Glomerular visceral epithelial cell (primary cell): Measurements from ENCODE around the gene GTF3C5.
"Not testable (repeated sequence)": the region's sequence is repeated elsewhere in the genome, so short reads cannot be mapped to it uniquely, and the experiment has no call there.

Experiments used
- DNase-seq: peaks from one replicate; pipeline ENCODE4 v3.0.0-alpha.2; 2016; ENCODE audit errors: extremely low spot score

GTF3C5 gene, protein sequence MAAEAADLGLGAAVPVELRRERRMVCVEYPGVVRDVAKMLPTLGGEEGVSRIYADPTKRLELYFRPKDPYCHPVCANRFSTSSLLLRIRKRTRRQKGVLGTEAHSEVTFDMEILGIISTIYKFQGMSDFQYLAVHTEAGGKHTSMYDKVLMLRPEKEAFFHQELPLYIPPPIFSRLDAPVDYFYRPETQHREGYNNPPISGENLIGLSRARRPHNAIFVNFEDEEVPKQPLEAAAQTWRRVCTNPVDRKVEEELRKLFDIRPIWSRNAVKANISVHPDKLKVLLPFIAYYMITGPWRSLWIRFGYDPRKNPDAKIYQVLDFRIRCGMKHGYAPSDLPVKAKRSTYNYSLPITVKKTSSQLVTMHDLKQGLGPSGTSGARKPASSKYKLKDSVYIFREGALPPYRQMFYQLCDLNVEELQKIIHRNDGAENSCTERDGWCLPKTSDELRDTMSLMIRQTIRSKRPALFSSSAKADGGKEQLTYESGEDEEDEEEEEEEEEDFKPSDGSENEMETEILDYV

DNA sequence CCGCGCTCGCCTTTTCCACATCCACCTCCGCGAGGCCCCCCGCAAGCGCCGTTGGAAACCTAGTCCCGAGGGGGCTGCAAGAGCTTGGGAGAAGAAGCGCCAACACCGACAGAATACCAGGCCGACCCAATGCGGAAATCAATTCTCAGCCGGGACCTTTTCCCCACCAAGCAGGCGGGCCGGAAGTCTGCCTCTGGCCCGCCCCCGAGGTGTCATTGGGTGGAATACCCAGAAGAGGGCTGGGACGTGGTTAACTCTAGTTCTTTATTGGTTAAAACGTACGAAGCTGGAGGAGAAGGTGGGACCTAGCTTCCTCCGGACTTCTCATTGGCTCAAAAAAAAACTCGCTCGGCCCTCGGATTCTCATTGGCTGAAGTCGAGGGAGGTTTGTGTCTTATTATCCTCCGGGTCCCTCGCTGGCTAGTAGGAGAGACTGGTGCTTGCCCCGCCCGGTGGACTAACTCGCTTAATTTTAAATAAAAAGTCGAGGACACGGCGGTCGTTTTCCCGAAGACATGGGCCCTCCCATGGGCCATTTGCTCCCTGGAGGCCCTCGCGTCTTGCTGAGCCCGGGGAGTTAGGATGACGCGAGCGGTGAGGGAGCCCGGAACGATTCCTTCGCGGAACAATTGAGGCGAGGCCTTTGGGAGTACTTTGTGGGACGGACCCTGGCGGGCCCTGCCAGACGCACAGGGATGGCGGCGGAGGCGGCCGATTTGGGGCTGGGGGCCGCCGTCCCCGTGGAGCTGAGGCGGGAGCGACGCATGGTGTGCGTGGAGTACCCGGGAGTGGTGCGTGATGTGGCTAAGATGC lies at the start of gene GTF3C5:
Gene GTF3C5 (plus strand): TSS at position 681 of the 813 bp plus-strand sequence. CDS start 15 bp downstream, at position 696.
- DNase-seq: peak; percentile 99

DNA sequence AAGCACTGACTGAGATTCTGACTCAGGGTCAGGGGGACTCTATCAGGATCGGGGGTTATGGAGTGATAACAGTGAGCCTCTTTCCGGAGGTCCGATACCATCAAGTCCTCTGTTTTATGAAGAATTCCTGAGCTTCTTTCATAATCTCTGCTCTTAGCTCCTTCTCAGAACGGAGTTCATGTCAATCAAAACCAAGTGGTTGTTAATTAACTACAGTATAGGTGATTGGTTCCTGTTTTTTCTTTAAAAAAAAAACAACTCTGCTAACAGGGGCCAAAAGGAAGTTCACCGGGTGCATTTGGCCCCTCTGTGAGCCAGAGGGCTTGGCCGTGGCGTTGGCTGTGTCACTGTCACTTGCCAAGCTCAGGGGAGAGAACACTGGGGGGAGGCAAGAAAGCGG lies 48.3 kb upstream of the GTF3C5 start:
- no peak for DNase-seq

DNA sequence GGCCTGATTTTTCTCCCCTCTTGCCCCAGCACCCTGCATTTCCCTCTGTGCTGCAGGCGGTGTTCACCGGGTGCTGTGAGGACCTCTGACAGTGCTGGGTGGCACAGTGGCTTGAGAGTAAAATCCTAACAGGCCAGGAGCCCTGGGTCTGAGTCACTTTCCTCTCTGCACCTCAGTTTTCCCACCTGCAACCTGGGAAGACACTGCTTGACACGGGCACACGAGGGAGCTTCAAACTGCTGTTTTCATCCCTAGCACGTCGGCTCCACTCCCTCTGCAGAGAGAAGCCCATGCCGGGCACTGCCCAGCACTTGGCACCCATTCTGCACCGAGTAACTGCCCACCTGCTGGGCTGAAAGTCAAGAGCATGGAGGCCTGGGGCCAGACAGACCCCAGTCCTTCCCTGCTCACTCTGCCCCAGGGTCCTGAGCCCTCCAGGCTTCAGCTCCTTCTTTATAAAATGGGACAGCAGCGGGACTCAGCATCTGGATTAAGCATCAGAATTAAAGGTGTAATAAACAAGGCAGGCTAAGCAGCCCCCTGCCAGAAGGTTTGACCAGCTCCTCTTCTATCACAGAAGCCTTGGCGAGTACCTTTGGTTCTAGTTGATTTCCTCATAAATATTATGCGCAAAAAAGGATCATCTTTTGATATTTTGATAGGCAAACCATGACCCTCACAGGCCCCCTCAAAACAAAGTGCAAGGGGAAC lies 47.2 kb upstream of the GTF3C5 start:
- no peak for DNase-seq

DNA sequence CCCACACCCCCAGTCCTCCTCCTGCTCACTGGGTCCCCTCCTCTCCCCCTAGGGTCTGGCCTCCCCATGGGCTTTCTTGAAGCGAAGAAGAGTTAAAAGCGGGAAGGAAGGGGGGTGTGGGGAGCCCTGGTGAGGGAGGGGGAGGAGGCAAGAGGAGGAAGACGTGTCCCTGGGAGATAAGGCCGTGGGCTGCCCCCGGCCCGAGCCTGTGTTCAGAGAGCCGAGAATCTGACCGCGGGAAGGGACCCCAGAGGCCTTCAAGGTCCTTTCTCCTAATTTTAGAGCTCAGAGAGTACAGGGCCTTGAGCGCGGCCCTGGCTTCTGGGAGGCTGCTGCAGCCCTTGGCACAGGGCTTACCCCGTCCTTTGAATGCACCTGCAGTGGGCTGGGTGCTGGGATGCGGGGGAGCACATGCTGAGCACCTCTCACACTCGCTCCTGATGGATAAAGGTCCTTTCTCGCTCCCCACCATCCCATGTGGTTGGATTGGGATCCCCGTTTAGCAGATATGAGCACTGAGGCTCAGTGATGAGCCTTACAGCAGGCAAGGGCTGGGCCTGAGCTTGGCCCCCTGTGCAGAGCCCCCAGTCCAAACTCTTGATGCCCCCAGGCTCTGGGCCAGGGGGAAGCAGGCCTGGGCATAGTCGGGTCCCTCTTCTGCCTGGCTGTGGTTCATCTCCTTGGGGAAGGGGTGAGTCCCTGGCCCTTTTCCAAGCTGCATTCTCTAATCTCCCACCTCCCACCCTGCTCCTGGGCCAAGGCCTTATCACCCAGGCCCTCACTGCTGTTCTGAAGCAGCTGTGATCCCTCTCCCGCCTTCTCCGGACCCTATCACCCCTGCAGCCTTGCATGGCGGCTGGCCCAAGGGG lies 46.4 kb upstream of the GTF3C5 start:
- DNase-seq: no peak

DNA sequence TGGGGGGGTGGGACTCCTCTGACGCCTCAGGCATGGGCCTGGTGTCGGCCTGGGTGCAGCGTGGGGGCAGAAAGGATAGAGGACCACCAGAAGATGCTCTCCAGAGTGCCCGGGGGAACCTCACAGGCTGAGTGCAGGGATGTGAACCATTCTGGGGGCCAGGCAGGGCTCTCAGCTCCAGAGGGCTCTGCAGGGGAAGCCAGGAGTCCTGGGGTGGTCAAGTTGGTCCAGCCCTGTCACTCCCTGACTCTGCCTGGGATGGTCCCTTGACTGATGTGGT lies 45.8 kb upstream of the GTF3C5 start:
- no peak for DNase-seq

DNA sequence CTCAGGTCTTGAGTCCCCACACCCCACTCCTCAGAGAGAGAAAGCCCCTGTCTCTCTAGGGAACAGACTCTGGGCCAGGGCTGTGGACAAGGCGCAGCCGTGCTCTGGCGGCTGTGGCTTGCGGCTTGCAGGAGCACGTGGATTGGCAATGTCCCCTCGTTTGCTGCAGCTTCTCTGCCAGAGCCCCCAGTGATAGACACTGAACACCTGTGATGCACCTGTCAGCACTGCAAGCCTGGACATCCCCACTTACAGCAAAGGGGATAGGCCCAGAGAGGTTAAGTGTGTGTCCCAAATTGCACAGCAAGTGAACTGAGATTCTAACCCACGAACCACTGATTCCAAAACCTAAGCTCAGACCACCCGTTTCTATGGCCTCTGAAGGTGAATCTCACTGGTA lies 45.3 kb upstream of the GTF3C5 start:
- no peak for DNase-seq

DNA sequence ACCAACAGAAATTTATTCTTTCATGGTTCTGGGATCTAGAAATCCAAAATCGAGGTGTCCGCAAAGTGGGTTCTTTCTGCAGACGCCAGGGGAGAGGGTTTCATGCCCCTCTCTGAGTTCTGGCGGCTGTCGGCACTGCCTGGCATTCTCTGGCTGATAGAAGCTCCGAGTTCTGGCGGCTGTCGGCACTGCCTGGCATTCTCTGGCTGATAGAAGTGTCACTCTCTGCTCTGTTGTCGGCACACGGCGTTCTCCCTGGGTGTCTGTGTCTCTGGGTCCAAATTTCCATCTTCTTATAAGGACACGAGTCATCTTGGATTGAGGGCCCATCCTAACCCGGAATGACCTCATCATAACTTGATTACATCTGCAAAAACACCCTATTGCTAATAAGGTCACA lies 44.7 kb upstream of the GTF3C5 start:
- DNase-seq: no peak

DNA sequence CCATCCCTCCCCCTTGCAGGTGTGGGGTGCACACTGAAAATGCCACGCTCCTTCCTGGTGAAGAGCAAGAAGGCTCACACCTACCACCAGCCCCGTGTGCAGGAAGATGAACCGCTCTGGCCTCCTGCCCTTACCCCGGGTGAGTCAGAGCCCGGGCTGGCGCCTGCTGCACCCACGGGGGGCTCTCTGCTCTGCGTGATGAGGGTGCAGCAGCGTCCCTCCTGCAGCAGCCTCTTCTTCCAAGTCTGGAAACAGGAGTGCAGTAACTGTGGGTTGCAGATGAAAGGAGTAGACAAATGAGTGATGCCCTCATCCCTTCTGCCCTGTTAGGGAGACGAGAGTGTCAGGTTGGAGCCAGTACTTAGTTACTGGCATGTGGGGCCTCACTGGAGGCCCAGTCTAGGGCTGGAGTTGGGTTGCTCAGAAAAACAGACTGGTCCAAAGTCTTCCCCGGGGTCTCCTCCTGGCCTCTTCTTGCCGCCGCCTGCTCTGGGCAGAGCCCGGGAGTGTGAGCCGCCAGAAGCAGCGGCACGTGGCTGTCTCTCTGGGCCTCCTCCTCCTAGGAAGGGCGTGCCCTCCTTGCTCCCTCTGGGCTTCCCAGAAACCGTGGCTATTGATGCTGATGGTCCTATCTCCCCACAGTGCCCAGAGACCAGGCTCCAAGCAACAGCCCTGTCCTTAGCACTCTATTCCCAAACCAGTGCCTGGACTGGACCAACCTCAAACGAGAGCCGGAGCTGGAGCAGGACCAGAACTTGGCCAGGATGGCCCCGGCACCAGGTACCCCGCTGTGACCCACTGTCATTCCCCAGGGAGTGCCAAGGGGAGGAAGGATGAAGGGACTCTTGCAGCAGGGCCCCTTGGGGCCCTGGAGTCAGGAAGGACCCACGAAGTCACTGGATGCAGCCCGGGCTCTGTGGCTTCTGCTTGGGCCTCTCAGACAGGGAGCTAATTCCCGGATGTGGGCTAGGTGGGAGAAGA lies 43.9 kb upstream of the GTF3C5 start:
- peak; percentile 36 for DNase-seq

DNA sequence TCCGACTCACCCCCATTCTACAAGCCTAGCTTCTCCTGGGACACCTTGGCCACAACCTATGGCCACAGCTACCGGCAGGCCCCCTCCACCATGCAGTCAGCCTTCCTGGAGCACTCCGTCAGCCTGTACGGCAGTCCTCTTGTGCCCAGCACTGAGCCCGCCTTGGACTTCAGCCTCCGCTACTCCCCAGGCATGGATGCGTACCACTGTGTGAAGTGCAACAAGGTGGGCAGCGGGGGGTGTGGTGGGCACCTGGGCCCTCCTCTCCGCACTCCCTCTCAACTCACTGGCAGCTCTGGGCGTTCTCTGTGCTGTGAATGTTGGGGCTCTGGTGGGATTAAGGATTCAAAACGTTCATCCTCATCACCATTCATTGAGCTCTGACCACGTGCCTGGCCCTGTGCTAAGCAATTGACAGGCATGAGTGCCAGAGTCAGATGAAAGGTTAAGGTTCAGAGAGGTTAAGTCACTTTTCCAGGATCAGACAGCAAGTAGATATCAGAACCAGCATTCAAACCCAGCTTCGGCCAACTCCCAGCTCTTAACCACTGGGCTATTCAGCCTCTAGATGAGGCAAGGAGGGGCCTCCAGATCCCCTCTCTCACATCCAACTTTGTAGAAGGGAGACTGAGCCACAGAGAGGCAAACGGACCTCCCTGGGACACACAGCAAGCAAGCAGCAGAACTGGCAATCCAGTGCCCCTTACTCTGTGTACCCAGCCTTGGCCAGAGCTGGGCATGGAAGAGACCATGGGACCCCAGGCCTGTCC lies 42.4 kb upstream of the GTF3C5 start:
- no peak for DNase-seq

DNA sequence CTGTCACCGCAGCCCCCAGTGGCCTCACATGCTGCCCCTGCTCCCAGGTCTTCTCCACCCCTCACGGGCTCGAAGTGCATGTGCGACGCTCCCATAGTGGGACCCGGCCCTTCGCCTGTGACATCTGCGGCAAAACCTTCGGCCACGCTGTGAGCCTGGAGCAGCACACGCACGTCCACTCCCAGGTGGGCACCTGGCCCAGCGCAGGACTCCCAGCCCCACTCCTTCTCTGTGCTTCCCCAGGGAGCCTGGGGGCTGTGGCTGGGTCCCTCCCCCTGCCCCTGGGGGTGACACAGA lies 41.8 kb upstream of the GTF3C5 start:
- DNase-seq: no peak

DNA sequence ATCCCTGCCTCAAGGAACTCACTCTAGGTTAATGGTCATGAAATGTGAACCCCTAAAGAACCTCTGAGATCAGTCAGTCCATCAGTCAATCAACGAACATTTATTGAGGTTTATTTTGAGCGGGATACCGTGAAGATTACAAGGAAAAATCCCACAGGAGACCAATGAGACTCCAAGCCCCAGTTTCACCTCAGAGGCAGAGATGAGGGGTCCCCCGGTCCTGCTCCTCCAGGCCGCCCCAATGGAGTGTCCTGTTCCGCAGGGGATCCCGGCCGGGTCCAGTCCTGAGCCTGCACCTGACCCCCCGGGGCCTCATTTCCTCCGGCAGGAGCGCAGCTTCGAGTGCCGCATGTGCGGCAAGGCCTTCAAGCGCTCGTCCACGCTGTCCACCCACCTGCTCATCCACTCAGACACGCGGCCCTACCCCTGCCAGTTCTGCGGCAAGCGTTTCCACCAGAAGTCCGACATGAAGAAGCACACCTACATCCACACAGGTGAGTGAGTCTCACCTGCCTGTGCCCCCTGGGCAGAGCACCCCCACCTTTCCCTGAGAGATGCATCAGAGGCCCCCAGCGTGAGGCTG lies 41.3 kb upstream of the GTF3C5 start:
- no peak for DNase-seq

DNA sequence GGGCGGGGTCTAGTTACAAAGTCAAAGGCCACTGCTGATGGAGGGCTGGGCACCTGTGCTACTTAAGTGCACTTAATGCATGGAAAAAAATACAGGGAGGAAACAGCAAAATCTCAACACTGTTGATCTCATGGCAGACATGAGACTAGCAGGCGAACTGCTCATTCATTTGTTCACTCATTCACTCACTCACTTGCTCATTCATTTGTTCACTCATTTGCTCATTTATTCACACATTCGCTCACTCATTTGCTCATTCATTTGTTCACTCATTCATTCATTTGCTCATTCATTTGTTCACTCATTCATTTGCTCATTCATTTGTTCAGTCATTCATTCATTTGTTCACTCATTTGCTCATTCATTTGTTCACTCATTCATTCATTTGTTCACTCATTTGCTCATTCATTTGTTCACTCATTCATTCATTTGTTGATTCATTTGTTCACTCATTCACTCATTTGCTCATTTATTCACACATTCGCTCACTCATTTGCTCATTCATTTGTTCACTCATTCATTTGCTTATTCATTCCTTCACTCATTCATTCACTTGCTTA lies 40.7 kb upstream of the GTF3C5 start:
- DNase-seq: not testable (repeated sequence)

DNA sequence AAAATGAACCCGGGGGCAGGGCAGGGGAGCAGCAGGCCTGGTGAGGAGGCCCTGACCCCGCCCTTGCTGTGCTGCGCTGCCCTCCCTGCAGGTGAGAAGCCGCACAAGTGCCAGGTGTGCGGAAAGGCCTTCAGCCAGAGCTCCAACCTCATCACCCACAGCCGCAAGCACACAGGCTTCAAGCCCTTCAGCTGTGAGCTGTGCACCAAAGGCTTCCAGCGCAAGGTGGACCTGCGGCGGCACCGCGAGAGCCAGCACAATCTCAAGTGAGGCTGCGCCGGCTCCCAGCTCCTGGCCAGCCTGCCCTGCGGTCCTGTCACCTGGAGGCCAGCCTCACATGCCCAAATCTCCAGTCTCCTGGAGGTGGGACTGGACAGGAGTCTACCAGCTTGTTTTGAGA lies 40.0 kb upstream of the GTF3C5 start:
- DNase-seq: no peak

DNA sequence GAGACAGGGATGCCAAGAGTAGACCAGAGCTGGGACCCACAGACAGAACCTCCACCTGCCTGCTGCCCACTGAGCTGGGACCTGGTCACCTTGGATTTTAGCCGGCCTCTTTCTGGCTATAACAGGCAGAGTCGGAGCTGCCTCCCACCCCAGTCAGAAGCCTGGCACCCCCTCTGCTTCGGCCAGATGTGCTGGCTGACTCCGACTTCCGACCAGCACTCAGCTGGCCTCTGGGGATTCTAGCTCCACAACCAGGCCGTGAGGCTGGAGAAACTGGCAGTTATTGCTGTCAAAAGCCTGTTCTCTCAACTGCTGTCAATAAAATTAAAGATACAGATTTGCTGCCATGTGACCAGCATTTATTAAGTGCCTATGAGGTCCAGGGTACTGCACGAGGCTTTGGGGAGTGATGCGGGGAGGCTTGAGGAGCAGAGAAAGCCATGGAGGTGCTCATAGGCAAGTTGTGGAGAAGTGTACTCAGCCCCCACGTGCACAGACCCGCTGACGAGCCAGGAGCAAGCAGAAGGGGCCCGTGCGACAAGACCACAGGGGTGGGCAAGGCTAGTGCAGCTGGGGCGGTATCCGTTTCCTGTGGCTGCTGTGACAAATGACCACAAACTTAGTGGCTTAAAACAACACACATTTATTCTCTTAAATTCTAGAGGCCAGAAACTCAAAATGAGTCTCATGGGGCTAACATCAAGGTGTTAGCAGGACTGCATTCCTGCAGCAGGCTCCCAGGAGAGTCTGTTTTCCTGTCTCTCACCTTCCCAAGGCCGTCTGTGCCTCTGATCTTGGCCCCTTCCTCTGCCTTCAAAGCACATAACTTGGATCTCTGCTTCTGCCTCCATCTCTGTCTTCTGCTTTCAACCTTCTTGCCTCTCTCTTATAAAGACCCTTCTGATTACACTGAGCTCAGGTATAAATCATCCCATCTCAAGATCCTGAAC lies 39.2 kb upstream of the GTF3C5 start:
- DNase-seq: no peak

DNA sequence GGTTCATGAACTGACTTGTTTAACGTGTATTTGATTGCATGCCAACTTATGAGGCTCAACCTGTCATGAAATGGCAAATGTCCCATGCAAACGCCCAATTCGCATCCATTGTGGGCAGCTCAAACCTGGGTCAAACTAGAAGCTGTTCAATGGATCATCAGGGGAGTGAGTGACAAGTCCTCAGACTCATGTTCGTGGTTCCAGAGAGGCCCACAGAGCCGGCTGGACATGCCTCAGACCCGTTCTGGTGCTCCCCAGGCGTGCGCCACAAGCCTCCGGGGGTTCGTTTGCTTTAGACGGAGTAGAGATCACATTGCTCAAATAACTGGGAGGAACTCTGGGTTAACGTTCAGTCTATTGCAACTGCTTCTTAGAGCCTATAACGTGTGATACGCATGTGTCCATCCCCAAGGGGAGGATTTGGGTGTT lies 37.3 kb upstream of the GTF3C5 start:
- no peak for DNase-seq

DNA sequence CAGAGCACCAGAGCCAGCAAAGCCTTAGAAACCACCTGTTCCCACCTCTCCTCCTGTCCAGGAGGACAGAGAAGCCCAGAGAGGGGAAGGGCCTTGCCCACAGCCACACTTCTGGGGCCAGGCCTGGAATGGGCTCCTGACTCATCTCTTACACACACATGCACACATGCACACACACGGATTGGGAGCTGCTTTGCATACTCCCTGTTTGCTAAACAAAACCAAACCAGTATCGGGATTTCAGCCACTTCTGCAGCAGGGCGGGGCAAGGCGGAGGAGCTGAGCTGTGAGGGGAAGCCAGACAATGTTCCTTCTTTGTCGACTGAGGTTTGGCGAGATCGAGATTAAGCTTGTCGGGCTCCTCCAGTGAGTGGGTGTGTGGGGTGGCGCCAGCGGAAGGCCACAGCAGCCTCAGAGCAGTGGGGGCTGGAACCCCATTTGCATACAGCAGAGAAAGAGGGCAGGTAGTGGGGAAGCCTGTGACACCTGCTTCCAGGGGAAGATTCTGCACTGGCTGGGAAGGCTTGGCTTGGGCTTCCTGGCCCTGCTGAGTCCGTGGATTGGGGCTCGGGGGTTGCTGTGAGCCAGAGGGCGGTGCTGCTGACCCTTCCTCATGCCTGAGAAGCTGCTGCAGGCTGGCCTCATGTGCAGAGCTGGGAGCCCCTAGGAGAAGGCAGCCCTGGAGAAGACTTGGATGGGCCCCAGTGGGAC lies 36.2 kb upstream of the GTF3C5 start:
- peak; percentile 35 for DNase-seq

DNA sequence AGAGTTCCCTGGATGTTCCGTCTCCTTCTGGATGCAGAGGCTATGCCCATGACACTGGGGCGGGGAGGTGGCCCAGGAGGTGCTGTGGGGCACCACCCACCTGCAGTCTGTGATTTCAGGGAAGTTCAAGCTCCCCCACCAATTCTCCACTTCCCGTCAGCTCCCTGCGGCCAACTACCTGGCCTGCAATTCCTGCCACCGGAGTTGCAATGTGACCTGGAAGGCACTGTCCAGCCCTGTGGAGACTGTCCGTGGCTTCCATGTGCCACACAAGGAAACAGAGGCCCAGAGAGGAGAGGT lies 35.7 kb upstream of the GTF3C5 start:
- no peak for DNase-seq
